OCI-LY1 (cell line): ENCODE results near the gene ADAD2.

Source experiments
- H2AFZ ChIP-seq: fragments of 200-600 bp; sonication (generic), shearing (Covaris generic); 2 replicates; pipeline ENCODE4 v1.6.0; 2014; ENCODE audit warnings: antibody characterized with exemption, mild to moderate bottlenecking, low read length
- H3F3A ChIP-seq: fragments of 200-600 bp; sonication (generic), shearing (Covaris generic); 2 replicates; pipeline ENCODE4 v1.6.0; 2014; ENCODE audit warnings: mild to moderate bottlenecking, antibody characterized with exemption, low read length, moderate library complexity; ENCODE audit not compliant: insufficient read depth
- H3K27ac ChIP-seq: fragments of 200-600 bp; sonication (generic); 2 replicates; pipeline ENCODE4 v1.5.1; 2014; ENCODE audit warnings: low read length, mixed run types, mild to moderate bottlenecking, low read depth; ENCODE audit not compliant: poor library complexity, severe bottlenecking
- H3K27me3 ChIP-seq: fragments of 200-600 bp; sonication (generic); 2 replicates; pipeline ENCODE4 v1.6.0; 2014; ENCODE audit warnings: antibody characterized with exemption, mild to moderate bottlenecking, low read length, moderate library complexity; ENCODE audit not compliant: insufficient read depth
- H3K36me3 ChIP-seq: fragments of 200-600 bp; sonication (generic); 2 replicates; pipeline ENCODE4 v1.6.1; 2014; ENCODE audit warnings: mild to moderate bottlenecking, antibody characterized with exemption, low read length, moderate library complexity, mixed read lengths; ENCODE audit not compliant: insufficient read depth
- H3K4me1 ChIP-seq: fragments of 200-600 bp; sonication (generic); 2 replicates; pipeline ENCODE4 v1.5.1; 2014; ENCODE audit warnings: mild to moderate bottlenecking, low read length, moderate library complexity; ENCODE audit not compliant: insufficient read depth, severe bottlenecking
- H3K4me2 ChIP-seq: fragments of 200-600 bp; sonication (generic), shearing (Covaris generic); 2 replicates; pipeline ENCODE4 v1.6.1; 2014; ENCODE audit warnings: low read length
- H3K4me3 ChIP-seq: fragments of 200-600 bp; sonication (generic); 2 replicates; pipeline ENCODE4 v1.5.1; 2014; ENCODE audit warnings: low read length, low read depth, mild to moderate bottlenecking, mixed read lengths; ENCODE audit not compliant: poor library complexity, severe bottlenecking
- H3K79me2 ChIP-seq: fragments of 200-600 bp; shearing (Covaris generic); 2 replicates; pipeline ENCODE4 v1.6.1; 2016; ENCODE audit warnings: mixed run types, low read length, mixed read lengths; ENCODE audit not compliant: insufficient read depth
- H3K9ac ChIP-seq: fragments of 200-600 bp; sonication (generic), shearing (Covaris generic); 2 replicates; pipeline ENCODE4 v1.6.1; 2014; ENCODE audit warnings: mild to moderate bottlenecking, low read length, mixed read lengths
- H3K9me2 ChIP-seq: fragments of 200-600 bp; sonication (generic), shearing (Covaris generic); 2 replicates; pipeline ENCODE4 v1.6.1; 2014; ENCODE audit warnings: low read depth, mild to moderate bottlenecking, low read length, mixed read lengths
- H3K9me3 ChIP-seq: fragments of 200-600 bp; shearing (Covaris generic); 2 replicates; pipeline ENCODE4 v1.6.1; 2014; ENCODE audit warnings: low read length, mixed read lengths
- H4K20me1 ChIP-seq: fragments of 200-600 bp; sonication (generic), shearing (Covaris generic); 2 replicates; pipeline ENCODE4 v1.6.0; 2016; ENCODE audit warnings: mild to moderate bottlenecking, low read length; ENCODE audit not compliant: insufficient read depth
- EZH2 ChIP-seq: fragments of 200-600 bp; sonication (generic), shearing (Covaris generic); IDR thresholded peaks from 2 replicates; pipeline ENCODE4 v1.8.0; 2017; ENCODE audit warnings: borderline replicate concordance, mixed run types, mild to moderate bottlenecking, antibody characterized with exemption, low read length, moderate library complexity, mixed read lengths
- TF ChIP-seq, protein P1 (sequence below): fragments of 200-600 bp; sonication (generic), shearing (Covaris generic); IDR thresholded peaks from 2 replicates; pipeline ENCODE4 v1.5.1; 2017; ENCODE audit warnings: mild to moderate bottlenecking, antibody characterized with exemption, low read length, moderate library complexity, mixed read lengths

ADAD2 gene

DNA sequence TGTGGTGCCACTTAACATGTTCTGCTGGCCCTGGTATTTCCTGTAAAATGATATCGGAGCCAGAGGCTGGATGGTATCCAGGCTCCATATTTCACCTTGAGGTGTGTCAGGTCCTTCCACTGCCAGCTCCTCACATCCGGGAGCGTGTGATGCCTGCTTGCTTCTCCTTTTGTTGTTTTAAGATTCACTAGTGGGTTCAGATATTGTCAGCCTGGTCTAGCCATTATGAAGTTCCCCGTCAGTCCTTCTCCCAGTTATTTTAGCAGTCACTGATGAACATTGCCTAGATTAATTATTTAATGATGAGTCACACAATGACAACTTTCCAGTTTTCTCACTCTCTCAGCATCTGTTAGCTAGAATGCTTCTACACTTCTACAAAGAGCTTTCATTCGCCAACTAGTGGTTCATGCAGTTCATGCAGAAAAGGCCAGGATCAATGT is 34.6 kb upstream of the ADAD2 start:
- Histone ChIP-seq H3K4me2 (no peak overlapping the region), H2AFZ (no peak overlapping the region)

DNA sequence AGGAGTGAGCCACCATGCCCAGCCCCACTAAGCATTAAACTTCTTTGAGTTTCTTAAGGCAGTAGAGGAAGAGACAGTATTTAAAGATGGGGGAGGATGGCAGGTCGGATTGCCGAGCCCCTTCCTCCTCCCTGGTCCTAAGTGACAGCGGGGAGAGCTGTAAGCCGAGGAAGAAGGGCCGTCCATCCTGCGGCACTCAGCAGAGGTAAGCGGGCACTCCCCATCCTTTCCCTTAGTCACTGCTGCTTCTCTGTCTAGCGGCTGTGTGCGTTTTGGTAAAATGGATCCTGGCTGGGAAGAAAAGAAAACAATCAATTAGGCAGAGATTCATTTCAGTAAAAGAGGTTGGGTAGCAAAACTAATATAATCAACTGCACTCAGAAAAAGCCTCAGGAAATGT is 31.9 kb upstream of the ADAD2 start:
- H2AFZ ChIP-seq = no peak overlapping the region
- H3K36me3 ChIP-seq = no peaks in the 10 kb centered on the region
- H3K9ac ChIP-seq = no peak overlapping the region
- no peaks in the 10 kb centered on the region for H3K9me2 ChIP-seq
- H3K79me2 ChIP-seq = no peaks in the 10 kb centered on the region
- no peak overlapping the region for H3K27ac ChIP-seq
- no peak overlapping the region for H3K4me3 ChIP-seq
- H3K4me2 ChIP-seq = no peak overlapping the region
- H3F3A ChIP-seq = no peaks in the 10 kb centered on the region
- H3K27me3 ChIP-seq = no peaks in the 10 kb centered on the region; the same call in none of the 2 replicates
- TF ChIP-seq EZH2 = no peak
- TF ChIP-seq, protein P1, sequence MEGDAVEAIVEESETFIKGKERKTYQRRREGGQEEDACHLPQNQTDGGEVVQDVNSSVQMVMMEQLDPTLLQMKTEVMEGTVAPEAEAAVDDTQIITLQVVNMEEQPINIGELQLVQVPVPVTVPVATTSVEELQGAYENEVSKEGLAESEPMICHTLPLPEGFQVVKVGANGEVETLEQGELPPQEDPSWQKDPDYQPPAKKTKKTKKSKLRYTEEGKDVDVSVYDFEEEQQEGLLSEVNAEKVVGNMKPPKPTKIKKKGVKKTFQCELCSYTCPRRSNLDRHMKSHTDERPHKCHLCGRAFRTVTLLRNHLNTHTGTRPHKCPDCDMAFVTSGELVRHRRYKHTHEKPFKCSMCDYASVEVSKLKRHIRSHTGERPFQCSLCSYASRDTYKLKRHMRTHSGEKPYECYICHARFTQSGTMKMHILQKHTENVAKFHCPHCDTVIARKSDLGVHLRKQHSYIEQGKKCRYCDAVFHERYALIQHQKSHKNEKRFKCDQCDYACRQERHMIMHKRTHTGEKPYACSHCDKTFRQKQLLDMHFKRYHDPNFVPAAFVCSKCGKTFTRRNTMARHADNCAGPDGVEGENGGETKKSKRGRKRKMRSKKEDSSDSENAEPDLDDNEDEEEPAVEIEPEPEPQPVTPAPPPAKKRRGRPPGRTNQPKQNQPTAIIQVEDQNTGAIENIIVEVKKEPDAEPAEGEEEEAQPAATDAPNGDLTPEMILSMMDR = no peak
- H3K4me1 ChIP-seq = no peaks in the 10 kb centered on the region
- H4K20me1 ChIP-seq = no peaks in the 10 kb centered on the region
- H3K9me3 ChIP-seq = no peaks in the 10 kb centered on the region

More for the DNA sequence above, 34.6 kb upstream of the ADAD2 start:
- no peaks in the 10 kb centered on the region for H3K79me2 ChIP-seq
- TF ChIP-seq, protein P1 = peak; percentile 11; the same call in 1 of the 2 replicates
- no peak for TF ChIP-seq EZH2
- H3K27me3 ChIP-seq = no peaks in the 10 kb centered on the region
- no peak overlapping the region for H3K4me3 ChIP-seq
- H3K9me3 ChIP-seq = no peaks in the 10 kb centered on the region
- H3K9me2 ChIP-seq = no peaks in the 10 kb centered on the region
- no peak overlapping the region for H3K9ac ChIP-seq
- H3K4me1 ChIP-seq = no peaks in the 10 kb centered on the region
- no peaks in the 10 kb centered on the region for H3K36me3 ChIP-seq
- no peaks in the 10 kb centered on the region for H3F3A ChIP-seq
- H4K20me1 ChIP-seq = no peaks in the 10 kb centered on the region
- no peak overlapping the region for H3K27ac ChIP-seq

DNA sequence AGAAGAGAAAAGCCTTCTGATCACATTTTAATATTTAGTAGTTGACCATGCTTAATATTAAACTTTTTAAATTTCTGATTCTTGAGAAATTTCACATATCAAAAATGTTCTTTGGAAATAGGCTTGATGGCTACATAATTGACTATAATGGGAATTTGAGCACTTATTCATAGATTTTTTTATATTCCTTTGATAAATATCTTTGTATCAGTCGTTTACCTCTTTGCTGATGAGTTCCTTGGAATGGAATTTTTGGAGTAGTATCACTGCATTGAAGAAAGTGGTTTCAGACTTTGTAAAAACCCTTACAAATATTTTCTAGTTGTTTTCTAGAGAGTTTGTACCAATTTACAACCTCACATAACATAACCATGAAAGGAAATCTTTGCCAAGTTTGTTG is 31.2 kb upstream of the ADAD2 start:
- Histone ChIP-seq H3F3A (no peaks in the 10 kb centered on the region), H3K79me2 (no peaks in the 10 kb centered on the region), H2AFZ (no peak overlapping the region), H3K9me3 (no peaks in the 10 kb centered on the region), H3K9ac (no peak overlapping the region), H3K4me1 (no peaks in the 10 kb centered on the region), H3K27ac (no peak overlapping the region), H3K4me2 (no peak overlapping the region), H3K9me2 (no peaks in the 10 kb centered on the region), H3K4me3 (no peak overlapping the region), H3K27me3 (no peaks in the 10 kb centered on the region; the same call in none of the 2 replicates), H4K20me1 (no peaks in the 10 kb centered on the region), H3K36me3 (no peaks in the 10 kb centered on the region)
- TF ChIP-seq, protein P1 = no peak
- no peak for TF ChIP-seq EZH2
